ENCODE results near the gene DGKH.

DGKH gene

GRCh38 chr13:42266473-42266872 is 218.0 kb downstream of the DGKH start:
- no peak for TF ChIP-seq CTCF (IDR thresholded peaks at IDR 0.05; ENCODE audit: low read depth, low read length)
- no peak overlapping the region for H3K27ac ChIP-seq
- no peak overlapping the region for H3K4me3 ChIP-seq (ENCODE audit: low read depth, low read length)
- no peaks in the 10 kb centered on the region for H3K9me3 ChIP-seq (ENCODE audit: severe bottlenecking)
- no peak for DNase-seq
- no peaks in the 10 kb centered on the region for H3K27me3 ChIP-seq (ENCODE audit: insufficient read depth, low read depth, severe bottlenecking)
- H3K36me3 ChIP-seq: no peaks in the 10 kb centered on the region

DNA sequence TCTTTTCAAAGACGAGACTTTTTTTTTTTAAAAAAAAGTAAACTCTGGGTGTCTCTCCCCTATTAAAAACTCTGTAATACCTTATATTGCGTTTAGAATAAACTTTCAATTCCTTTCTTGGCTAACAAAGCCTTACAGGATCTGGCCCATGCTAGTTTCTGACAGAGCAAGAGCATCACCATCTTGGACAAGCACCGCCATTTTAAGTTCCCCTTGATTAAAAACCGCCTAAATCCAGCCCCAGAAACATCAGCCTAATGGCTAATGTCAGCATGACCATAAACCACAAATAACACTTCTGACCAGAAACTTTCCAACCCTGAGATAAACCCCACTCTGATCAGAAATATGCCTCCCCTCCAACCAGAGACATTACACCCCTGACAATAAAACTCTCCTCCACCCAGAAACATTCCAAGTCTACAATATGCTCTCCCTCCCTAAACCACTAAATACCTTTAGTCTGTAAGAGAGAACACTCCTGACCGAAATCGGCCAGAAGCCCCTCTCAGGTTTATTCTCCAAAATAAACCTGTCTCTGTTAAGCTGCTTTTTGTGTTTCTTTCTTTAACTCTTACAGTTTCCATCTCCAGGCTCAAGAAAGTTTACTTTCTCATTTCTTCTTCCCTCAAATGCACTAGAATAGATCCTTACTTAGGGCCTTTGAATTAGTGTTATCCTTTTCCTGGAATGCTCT is 221.9 kb downstream of the DGKH start:
- Histone ChIP-seq H3K4me3 (ENCODE audit: low read depth, low read length) (no peak overlapping the region), H3K27ac (no peak overlapping the region), H3K36me3 (no peaks in the 10 kb centered on the region), H3K27me3 (ENCODE audit: insufficient read depth, low read depth, severe bottlenecking) (no peaks in the 10 kb centered on the region), H3K9me3 (ENCODE audit: severe bottlenecking) (no peaks in the 10 kb centered on the region)
- no peak for DNase-seq
- TF ChIP-seq CTCF (IDR thresholded peaks at IDR 0.05; ENCODE audit: low read depth, low read length): no peak

- no peaks in the 10 kb centered on the region for H3K36me3 ChIP-seq
- TF ChIP-seq CTCF (IDR thresholded peaks at IDR 0.05; ENCODE audit: low read depth, low read length): no peak
- no peak for DNase-seq
- peak overlapping the region; percentile 81 for H3K27ac ChIP-seq
- H3K9me3 ChIP-seq (ENCODE audit: severe bottlenecking): no peaks in the 10 kb centered on the region
- H3K27me3 ChIP-seq (ENCODE audit: insufficient read depth, low read depth, severe bottlenecking): no peaks in the 10 kb centered on the region
- H3K4me3 ChIP-seq (ENCODE audit: low read depth, low read length): peak overlapping the region; percentile 50
Measured at GRCh38 chr13:42270857-42271215, 222.4 kb downstream of the DGKH start.

- Histone ChIP-seq H3K9me3 (ENCODE audit: severe bottlenecking) (no peaks in the 10 kb centered on the region), H3K36me3 (no peaks in the 10 kb centered on the region), H3K4me3 (ENCODE audit: low read depth, low read length) (peak overlapping the region; percentile 54), H3K27ac (peak overlapping the region; percentile 81), H3K27me3 (ENCODE audit: insufficient read depth, low read depth, severe bottlenecking) (no peaks in the 10 kb centered on the region)
- no peak for TF ChIP-seq CTCF (IDR thresholded peaks at IDR 0.05; ENCODE audit: low read depth, low read length)
- DNase-seq: peak; percentile 92
Measured at GRCh38 chr13:42271337-42272114, 223.1 kb downstream of the DGKH start.

- Histone ChIP-seq H3K9me3 (ENCODE audit: severe bottlenecking) (no peaks in the 10 kb centered on the region), H3K36me3 (no peaks in the 10 kb centered on the region), H3K4me3 (ENCODE audit: low read depth, low read length) (peak within 1 kb of the TSS; percentile 54), H3K27me3 (ENCODE audit: insufficient read depth, low read depth, severe bottlenecking) (no peaks in the 10 kb centered on the region), H3K27ac (peak within 1 kb of the TSS; percentile 83)
- DNase-seq: peak; percentile 29
- no peak for TF ChIP-seq CTCF (IDR thresholded peaks at IDR 0.05; ENCODE audit: low read depth, low read length)
Measured at GRCh38 chr13:42272115-42272803, 223.8 kb downstream of the DGKH start, which contains the start of gene AKAP11. TSS of gene AKAP11 (plus strand) at chr13:42272152. CDS start at chr13:42286349, 14,197 bp downstream.
